HG03378 (cell line): ENCODE results near the gene NUP133.
A peak's percentile ranks its signal among the peaks of the same experiment; 100 is the strongest.
"Not testable (repeated sequence)": the region's sequence is repeated elsewhere in the genome, so short reads cannot be mapped to it uniquely, and the experiment has no call there.

Source experiments
- ATAC-seq: cut with Tn5 transposase; IDR thresholded peaks from one replicate; pipeline ENCODE4 v1.9.1; 2021; ENCODE audit warnings: mild to moderate bottlenecking, moderate library complexity; ENCODE audit not compliant: unreplicated experiment

NUP133 gene

DNA sequence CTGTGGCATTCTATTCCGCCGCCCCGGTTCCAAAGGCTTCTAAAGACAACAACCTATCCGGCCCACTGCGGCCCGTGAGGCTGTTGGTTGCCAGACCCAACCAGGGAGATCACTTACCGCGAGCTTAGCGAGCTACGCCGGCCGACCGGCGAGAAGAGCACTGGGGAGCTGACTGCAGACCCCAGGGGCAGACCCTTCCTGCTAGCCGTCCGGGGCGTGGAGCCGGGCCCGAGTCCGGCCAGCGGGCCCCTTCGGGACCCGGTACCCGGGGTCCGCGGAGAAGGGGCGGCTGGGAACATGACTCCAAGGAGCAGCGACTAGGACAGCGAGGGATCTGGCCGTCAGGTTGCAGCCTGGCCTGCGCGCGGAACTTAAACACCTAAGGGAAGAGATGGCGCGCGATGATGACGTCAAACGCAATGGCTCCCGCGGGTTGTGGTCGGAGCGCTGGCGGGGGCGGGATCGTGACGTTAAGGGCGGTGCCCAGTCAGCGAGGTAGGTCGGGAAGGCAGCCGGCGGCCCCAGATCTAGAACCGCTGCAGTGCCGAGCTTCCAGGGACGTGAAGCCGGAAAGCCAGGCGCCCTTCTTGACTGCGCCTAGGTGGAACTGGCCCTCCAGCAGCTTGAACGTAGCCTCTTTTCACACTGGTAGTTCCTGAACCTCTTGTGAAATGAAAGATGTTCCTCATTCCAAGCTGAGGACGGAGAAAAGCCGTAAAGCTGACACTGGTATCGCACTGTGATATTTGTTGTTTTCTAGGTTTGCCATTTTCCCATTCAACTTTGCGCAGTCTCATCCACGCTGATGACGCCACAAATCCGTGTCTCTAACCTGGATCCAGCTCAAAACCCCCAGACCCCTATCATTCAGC lies at the start of gene NUP133:
NUP133 (minus strand) TSS at position 391 of the 872 bp plus-strand sequence; CDS start at position 299, 92 bp downstream.
- peak; percentile 79 for ATAC-seq

- ATAC-seq: no peak
Measured at GRCh38 chr1:229557200-229557850, 49.2 kb upstream of the NUP133 start.

- no peak for ATAC-seq
Measured at GRCh38 chr1:229554886-229555621, 46.9 kb upstream of the NUP133 start.

- ATAC-seq: no peak
Measured at GRCh38 chr1:229553621-229554130, 45.5 kb upstream of the NUP133 start.

GRCh38 chr1:229552732-229553131 lies 44.6 kb upstream of the NUP133 start:
- no peak for ATAC-seq

DNA sequence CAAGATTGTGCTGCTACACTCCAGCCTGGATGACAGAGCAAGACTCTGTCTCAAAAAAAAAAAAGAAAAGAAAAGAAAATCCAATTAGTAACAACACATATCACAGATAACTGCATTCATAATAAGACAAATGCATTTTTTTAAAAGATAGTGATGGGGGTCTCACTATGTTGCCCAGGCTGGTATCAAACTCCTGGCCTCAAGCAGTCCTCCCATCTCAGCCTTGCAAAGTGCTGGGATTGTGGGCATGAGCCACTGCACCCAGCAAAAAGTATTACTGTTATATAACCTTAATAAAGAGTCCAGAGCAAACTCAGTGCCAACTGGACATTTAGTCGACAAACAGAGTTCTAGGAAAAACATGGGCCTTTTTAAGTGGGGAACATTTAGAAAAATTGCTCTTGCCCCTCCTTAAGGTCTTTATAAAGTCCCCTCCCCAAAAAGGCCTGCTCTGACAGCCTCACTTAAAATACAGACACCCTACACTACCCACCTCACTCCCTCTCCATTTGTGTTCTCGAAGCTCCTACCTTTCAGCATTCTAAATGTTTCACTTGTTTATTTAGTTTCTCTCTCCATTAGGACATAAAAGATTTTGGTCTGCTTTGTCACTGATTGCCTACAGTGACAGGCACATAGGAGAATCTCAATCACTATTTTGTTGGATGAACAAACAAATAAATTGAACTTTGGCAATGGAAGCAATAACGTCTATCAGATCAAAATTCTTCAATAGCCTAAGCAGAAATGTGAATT lies 42.8 kb upstream of the NUP133 start:
- no peak for ATAC-seq

DNA sequence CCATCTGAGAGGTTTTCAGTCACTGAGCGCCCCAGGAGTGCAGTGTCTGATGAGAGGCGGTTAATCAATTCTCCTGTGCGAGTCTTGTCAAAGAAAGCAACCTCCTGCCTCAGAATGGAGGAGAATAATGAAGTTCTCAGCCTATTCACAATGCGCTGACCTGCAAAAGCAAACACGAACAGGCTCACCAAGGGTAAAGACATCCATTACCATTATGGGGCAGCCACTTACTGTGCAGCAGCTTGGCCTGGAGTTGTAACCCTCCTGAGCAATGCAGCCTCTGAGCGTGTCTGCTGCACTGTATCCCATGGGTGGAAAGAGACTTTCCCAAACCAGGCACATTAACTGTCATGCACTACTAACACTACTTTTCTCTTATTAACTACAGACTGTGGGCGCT lies 39.4 kb upstream of the NUP133 start:
- no peak for ATAC-seq

DNA sequence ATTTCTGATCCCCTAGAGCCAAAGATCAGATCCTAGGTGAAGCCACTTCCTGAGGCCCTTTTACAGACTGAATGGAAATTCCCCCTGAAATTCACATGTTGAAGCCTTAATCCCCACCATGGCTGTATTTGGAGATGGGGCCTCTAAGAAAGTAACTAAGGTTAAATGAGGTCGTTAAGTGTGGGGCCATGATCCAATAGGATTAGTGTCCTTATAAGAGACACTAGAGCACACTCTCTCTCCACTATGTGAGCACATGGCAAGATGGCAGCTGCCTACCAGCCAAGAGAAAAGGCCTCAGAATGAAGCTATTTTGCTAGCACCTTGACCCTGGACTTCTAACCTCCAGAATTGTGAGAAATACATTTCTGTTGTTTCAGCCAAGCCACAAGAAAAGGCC lies 36.4 kb upstream of the NUP133 start:
- ATAC-seq: no peak

DNA sequence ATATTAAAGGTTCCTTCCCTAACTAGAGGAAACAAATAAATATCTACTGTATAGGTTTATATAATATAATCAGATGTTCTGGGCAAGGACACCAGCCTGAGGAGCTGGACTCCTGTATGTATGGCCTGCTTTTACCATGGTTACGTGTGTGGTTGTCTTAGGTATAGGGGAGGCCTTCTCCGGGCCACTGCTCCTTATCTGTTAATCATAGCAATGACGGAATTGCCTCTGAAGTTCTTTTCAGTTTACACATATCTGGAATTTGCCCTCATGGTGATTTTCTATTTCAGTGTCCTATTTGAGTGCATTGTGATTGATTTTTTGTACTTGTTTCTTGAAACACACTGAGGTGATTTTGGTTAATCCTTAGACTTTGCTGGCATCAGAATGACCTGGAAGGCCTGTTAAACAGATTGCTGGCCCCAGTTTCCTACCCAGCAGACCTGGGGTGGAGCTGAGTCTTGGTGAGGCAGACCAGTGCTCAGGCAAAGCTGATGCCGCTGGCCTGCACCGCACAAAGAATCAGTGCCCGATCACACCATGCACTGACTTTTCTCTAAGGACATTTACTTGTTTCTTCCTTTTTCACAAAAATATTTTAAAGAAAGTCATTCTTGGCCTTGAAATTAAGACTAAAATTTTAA lies 31.8 kb upstream of the NUP133 start:
- ATAC-seq: no peak

DNA sequence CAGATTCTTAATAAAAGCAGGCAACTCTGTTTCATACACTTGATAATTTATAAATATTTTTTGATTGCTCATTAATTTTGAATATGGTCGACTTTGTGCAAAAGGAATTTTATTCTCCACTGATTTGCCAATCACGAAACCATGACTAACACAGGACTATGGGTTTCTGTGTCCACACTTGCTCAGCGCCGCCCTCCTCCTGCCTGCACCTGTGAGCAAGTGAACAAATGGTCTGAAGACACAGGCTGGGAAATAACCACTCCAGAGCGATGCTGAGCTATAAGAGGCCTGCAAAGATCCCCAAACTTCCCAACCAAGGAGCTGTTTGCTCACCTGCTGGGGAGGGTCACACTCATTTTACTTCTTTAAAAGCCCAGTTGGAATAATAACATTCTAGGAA lies 30.8 kb upstream of the NUP133 start:
- ATAC-seq: no peak

DNA sequence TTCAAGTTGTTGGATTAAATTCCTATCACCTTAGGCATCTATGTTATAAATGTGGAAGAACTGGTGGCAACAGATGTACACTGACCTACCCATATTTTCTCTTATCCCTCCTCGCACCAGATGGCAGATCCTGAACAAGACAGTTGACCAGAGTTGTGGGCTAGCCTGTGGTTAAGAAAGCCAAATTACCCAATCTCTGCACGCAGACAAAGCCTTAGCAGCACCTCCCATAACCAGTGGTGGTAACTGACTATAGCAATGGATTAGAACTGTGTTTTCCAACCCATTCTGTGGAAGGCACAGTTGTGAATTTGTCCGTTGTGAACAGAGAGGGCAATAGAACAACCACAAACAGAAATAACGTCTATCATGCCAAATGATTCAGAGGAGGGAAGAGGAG lies 29.8 kb upstream of the NUP133 start:
- ATAC-seq: no peak

DNA sequence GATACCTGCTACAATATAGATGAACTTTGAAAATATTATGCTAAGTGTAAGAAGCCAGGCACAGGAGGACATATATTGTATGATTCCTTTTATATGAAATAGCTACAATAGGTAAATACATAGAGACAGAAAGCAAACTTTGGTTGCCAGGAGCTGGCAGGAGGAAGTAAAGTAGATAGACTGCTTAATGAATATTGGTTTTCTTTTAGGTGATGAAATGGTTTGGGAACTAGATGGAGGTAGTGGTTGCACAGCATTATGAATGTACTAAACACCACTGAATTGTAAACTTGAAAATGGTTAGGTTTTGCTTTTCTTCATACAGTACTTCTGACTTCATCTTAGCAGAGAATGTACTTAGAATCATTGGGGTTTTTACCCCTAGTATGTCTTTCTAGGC lies 28.8 kb upstream of the NUP133 start:
- no peak for ATAC-seq

- ATAC-seq: no peak
Measured at GRCh38 chr1:229535230-229535629, 27.1 kb upstream of the NUP133 start.

- no peak for ATAC-seq
Measured at GRCh38 chr1:229531326-229531725, 23.2 kb upstream of the NUP133 start.

GRCh38 chr1:229529639-229530038 lies 21.5 kb upstream of the NUP133 start:
- ATAC-seq: no peak

DNA sequence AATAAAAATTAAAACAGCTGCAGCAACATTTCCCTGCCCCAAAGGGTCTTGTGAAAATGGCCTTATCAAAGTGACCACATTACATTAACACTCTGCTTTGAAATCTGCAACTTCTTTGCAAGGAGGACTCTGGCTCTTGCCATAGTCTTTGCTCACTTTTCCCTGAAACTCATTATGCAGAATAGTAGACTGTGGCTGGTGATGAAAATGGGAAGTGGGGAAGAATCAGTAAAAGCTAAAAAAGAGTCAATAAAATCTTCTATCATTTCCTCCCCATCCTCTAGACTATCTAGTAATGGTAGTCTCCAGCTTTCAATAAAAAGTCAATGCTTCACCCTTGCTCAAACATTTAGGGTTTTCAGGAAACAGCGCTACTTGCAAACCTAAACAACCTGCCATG lies 18.6 kb upstream of the NUP133 start:
- no peak for ATAC-seq

- ATAC-seq: no peak
Measured at GRCh38 chr1:229523052-229523451, 14.9 kb upstream of the NUP133 start.

DNA sequence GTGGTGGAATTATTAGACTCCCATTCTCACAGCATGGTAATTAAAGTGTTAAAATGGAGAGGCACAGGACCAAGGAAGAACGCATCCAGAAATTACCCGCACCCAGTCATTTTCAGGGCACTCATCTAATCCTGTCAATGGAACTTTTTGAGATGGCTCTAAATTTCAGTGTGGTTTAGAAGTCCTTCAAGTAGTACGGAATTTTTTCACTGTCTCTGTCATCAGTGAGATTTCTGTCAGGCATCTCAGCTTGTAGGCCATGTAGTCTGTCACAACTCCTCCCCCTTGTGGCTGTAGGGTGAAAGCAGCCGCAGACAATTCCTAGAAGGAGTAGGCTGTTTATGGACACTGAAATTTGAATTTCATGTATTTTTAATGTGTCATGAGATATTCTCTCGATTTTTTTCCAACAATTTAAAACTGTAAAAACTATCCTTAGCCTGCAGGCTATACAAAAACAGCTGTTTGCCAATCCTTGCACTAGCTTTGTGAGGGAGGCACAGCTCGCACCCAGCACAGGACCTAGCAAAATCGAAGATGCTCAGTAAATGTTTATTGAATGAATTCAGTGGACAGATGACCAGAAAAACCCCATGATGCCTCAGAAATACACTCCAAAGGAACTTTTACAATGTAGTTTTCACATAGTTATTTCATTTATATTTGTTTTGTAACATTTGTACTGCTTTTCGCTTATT lies 6.6 kb upstream of the NUP133 start:
- ATAC-seq: peak; percentile 73

DNA sequence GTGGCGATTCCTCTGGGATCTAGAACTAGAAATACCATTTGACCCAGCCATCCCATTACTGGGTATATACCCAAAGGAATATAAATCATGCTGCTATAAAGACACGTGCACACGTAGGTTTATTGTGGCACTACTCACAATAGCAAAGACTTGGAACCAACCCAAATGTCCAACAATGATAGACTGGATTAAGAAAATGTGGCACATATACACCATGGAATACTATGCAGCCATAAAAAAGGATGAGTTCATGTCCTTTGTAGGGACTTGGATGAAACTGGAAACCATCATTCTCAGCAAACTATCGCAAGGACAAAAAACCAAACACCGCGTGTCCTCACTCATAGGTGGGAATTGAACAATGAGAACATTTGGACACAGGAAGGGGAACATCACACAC lies 3.5 kb upstream of the NUP133 start:
- not testable (repeated sequence) for ATAC-seq

GRCh38 chr1:229511201-229511600 lies 3.1 kb upstream of the NUP133 start:
- not testable (repeated sequence) for ATAC-seq
